ENCODE data around the gene ITPR1. TPM values are rescaled to one million over a fixed set of nuclear protein-coding genes. Genes with fewer than 3 reads are reported as not detected.

Gene ITPR1
- total and polyA plus RNA-seq, 4 experiments from 2014 or later: 6.1 to 72.8 (median 44.2) TPM

GRCh38 chr3:4778740-4779139 is 285.6 kb downstream of the ITPR1 start:
- peaks cover 8% of the 10 kb centered on the region for H3K36me3 ChIP-seq (ENCODE audit: insufficient read depth, low read length)
- Mint-ChIP-seq H3K9me3 (no peaks in the 10 kb centered on the region), H3K4me1 (peaks cover 9 to 29% (median 19%) of the 10 kb centered on the region in 4 donors), H3K36me3 (peaks cover 66 to 72% of the 10 kb centered on the region in 2 donors), H3K27ac (peak overlapping the region in 1 of 7 donors; percentile 44), H3K27me3 (no peaks in the 10 kb centered on the region), H3K4me3 (peak overlapping the region in 1 of 8 donors; percentile 11)
- ChIA-PET CTCF (ENCODE audit: partially characterized antibody) (no interaction called here), POLR2A (ENCODE audit: partially characterized antibody) (interaction anchor here (0.7 kb wide), 1 partner anchor 252 kb away, joined by 3 read pairs; no protein-coding TSS in a partner anchor)
- peaks cover 7% of the 10 kb centered on the region for H3K4me1 ChIP-seq (ENCODE audit: insufficient read depth, low read length)
- H3K4me3 ChIP-seq (ENCODE audit: low read length in 2 of 2): no peak overlapping the region
- no peak for DNase-seq
- no peak overlapping the region for H3K27ac ChIP-seq (ENCODE audit: low read depth, low read length)
- H3K9me3 ChIP-seq (ENCODE audit: control insufficient read depth in 1 of 2, low read length in 2 of 2): no peaks in the 10 kb centered on the region
- intact Hi-C loops (cut with micrococcal nuclease): loop anchor here (2.0 kb wide), 1 partner anchor 20 kb away; no protein-coding TSS in a partner anchor
- H3K27me3 ChIP-seq (ENCODE audit: insufficient read depth, low read length): no peaks in the 10 kb centered on the region

DNA sequence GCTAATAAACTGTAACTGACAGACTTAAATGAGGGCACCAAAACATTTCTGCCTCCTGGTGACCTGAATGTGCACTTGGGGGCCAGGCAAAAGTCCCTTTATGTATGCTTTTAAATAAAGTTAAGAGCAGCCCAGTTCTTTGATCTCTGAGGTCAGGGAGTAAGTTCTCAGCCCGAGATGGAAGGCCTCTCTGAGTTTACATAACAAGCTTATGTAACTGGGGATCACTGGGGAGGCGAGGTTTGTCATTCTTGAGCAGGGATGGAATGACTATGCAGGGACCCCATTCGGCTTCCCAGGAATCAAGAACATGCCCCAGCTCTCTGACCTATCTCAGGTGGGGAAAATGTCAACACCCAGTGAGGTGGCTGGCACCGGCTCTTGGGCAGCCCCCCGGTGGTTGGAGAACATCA is 287.4 kb downstream of the ITPR1 start:
- no peak for DNase-seq
- H3K4me1 ChIP-seq (ENCODE audit: insufficient read depth, low read length): peaks cover 7% of the 10 kb centered on the region
- Mint-ChIP-seq H3K4me3 (no peak overlapping the region), H3K9me3 (no peaks in the 10 kb centered on the region), H3K27me3 (no peaks in the 10 kb centered on the region), H3K4me1 (peaks cover 9 to 26% (median 18%) of the 10 kb centered on the region in 4 donors), H3K27ac (peak overlapping the region in 1 of 7 donors; percentile 4), H3K36me3 (peaks cover 66 to 75% of the 10 kb centered on the region in 2 donors)
- POLR2A ChIA-PET (ENCODE audit: partially characterized antibody): no interaction called here
- CTCF ChIA-PET (ENCODE audit: partially characterized antibody): no interaction called here
- H3K27me3 ChIP-seq (ENCODE audit: insufficient read depth, low read length): no peaks in the 10 kb centered on the region
- H3K36me3 ChIP-seq (ENCODE audit: insufficient read depth, low read length): peaks cover 12% of the 10 kb centered on the region
- intact Hi-C loops (cut with micrococcal nuclease): no loop called here
- H3K9me3 ChIP-seq (ENCODE audit: control insufficient read depth in 1 of 2, low read length in 2 of 2): no peaks in the 10 kb centered on the region
- no peak overlapping the region for H3K27ac ChIP-seq (ENCODE audit: low read depth, low read length)
- H3K4me3 ChIP-seq (ENCODE audit: low read length in 2 of 2): no peak overlapping the region

DNA sequence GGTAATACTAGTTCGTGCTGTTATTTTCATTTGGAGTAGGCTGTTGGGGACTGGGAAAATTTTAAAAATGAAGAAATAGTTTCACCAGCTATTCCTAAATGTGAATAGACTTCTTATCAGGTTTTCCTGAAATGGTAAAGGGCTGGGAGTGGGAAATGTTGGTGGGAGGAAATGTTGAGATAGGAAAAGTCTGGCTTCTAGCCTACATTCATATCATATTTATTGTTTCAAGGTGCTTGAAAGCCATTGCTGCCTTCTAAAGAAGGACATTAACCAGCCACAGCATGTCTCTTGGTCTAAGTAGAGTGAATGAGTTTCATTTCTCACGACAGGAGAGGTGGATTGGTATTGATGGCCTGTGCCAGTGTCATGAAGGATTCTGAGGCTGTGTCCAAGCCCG is 288.9 kb downstream of the ITPR1 start:
- peak overlapping the region in 1 of 7 donors; percentile 3 for H3K27ac Mint-ChIP-seq
- no peaks in the 10 kb centered on the region for H3K27me3 Mint-ChIP-seq
- H3K36me3 Mint-ChIP-seq: peaks cover 65 to 81% of the 10 kb centered on the region in 2 donors
- Histone ChIP-seq H3K9me3 (ENCODE audit: control insufficient read depth in 1 of 2, low read length in 2 of 2) (no peaks in the 10 kb centered on the region), H3K4me3 (ENCODE audit: low read length in 2 of 2) (no peak overlapping the region), H3K27me3 (ENCODE audit: insufficient read depth, low read length) (no peaks in the 10 kb centered on the region), H3K27ac (ENCODE audit: low read depth, low read length) (no peak overlapping the region), H3K36me3 (ENCODE audit: insufficient read depth, low read length) (peaks cover 12% of the 10 kb centered on the region), H3K4me1 (ENCODE audit: insufficient read depth, low read length) (peaks cover 7% of the 10 kb centered on the region)
- CTCF ChIA-PET (ENCODE audit: partially characterized antibody): no interaction called here
- H3K4me3 Mint-ChIP-seq: no peak overlapping the region
- H3K9me3 Mint-ChIP-seq: no peaks in the 10 kb centered on the region
- DNase-seq: no peak
- peaks cover 3 to 13% (median 9%) of the 10 kb centered on the region in 4 donors for H3K4me1 Mint-ChIP-seq
- intact Hi-C loops (cut with micrococcal nuclease): no loop called here
- POLR2A ChIA-PET (ENCODE audit: partially characterized antibody): no interaction called here

DNA sequence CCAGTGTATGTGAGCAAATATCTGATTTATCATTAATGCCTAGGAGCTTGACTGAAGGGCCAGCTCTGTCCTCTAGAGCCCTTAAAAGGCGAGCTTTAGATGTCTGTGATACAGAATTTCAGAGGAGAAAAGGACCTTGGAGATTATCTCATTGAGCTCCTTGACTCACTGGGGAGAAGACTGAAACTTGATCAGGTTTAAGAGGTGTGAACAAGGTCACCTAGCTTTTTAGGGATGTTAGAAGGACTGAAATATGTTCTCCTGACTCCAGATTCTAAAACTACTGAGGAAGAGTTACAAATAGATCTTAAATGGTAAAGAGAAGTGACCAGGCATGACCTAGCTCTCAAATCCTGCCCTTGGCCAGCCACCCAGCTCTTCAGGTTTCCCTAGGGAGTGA is 292.4 kb downstream of the ITPR1 start:
- H3K27me3 ChIP-seq (ENCODE audit: insufficient read depth, low read length): no peaks in the 10 kb centered on the region
- no peaks in the 10 kb centered on the region for H3K27me3 Mint-ChIP-seq
- H3K27ac Mint-ChIP-seq: peak overlapping the region in 1 of 7 donors; percentile 1
- H3K4me3 ChIP-seq (ENCODE audit: low read length in 2 of 2): no peak overlapping the region
- no peaks in the 10 kb centered on the region for H3K4me1 ChIP-seq (ENCODE audit: insufficient read depth, low read length)
- no peaks in the 10 kb centered on the region for H3K4me1 Mint-ChIP-seq
- no peak for DNase-seq
- H3K9me3 ChIP-seq (ENCODE audit: control insufficient read depth in 1 of 2, low read length in 2 of 2): no peaks in the 10 kb centered on the region
- peaks cover 20% of the 10 kb centered on the region for H3K36me3 ChIP-seq (ENCODE audit: insufficient read depth, low read length)
- CTCF ChIA-PET (ENCODE audit: partially characterized antibody): no interaction called here
- H3K4me3 Mint-ChIP-seq: no peak overlapping the region
- POLR2A ChIA-PET (ENCODE audit: partially characterized antibody): interaction anchor here (1.0 kb wide), 1 partner anchor 10 kb away, joined by 4 read pairs; no protein-coding TSS in a partner anchor
- intact Hi-C loops (cut with micrococcal nuclease): no loop called here
- no peaks in the 10 kb centered on the region for H3K9me3 Mint-ChIP-seq
- H3K36me3 Mint-ChIP-seq: peaks cover 70 to 76% of the 10 kb centered on the region in 2 donors
- no peak overlapping the region for H3K27ac ChIP-seq (ENCODE audit: low read depth, low read length)

- Histone ChIP-seq H3K4me1 (ENCODE audit: insufficient read depth, low read length) (no peaks in the 10 kb centered on the region), H3K36me3 (ENCODE audit: insufficient read depth, low read length) (peaks cover 28% of the 10 kb centered on the region), H3K4me3 (ENCODE audit: low read length in 2 of 2) (no peak overlapping the region), H3K27ac (ENCODE audit: low read depth, low read length) (no peak overlapping the region), H3K27me3 (ENCODE audit: insufficient read depth, low read length) (no peaks in the 10 kb centered on the region), H3K9me3 (ENCODE audit: control insufficient read depth in 1 of 2, low read length in 2 of 2) (no peaks in the 10 kb centered on the region)
- Mint-ChIP-seq H3K27me3 (no peaks in the 10 kb centered on the region), H3K27ac (peak overlapping the region in 2 of 7 donors; percentile 10 to 14), H3K4me3 (no peak overlapping the region), H3K36me3 (peaks cover 75 to 78% of the 10 kb centered on the region in 2 donors), H3K4me1 (no peaks in the 10 kb centered on the region), H3K9me3 (no peaks in the 10 kb centered on the region)
- intact Hi-C loops (cut with micrococcal nuclease): no loop called here
- ChIA-PET CTCF (ENCODE audit: partially characterized antibody) (interaction anchor here (1.0 kb wide), 1 partner anchor 194 kb away, joined by 3 read pairs; no protein-coding TSS in a partner anchor), POLR2A (ENCODE audit: partially characterized antibody) (no interaction called here)
- no peak for DNase-seq
Measured at GRCh38 chr3:4786431-4786830, 293.3 kb downstream of the ITPR1 start.

DNA sequence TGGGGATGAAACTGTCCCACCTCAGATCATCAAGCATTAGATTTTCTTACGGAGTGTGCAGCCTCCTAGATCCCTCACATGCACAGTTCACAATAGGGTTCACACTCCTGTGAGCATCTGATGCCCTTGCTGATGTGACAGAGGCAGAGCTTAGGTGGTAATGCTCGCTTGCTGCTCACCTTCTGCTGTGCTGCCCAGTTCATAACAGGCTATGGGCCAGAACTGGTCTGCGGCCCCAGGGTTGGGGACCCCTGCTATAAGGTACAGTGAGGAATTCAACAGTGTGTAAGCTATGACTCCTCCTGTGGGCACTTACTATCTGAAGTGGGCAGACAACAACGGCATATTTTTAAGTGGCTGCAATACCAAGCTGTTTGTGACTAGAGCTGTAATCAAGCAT is 298.2 kb downstream of the ITPR1 start:
- ChIA-PET POLR2A (ENCODE audit: partially characterized antibody) (no interaction called here), CTCF (ENCODE audit: partially characterized antibody) (interaction anchor here (1.7 kb wide), 1 partner anchor 70 kb away, joined by 4 read pairs; no protein-coding TSS in a partner anchor)
- Histone ChIP-seq H3K27ac (ENCODE audit: low read depth, low read length) (no peak overlapping the region), H3K4me1 (ENCODE audit: insufficient read depth, low read length) (no peaks in the 10 kb centered on the region), H3K4me3 (ENCODE audit: low read length in 2 of 2) (no peak overlapping the region), H3K9me3 (ENCODE audit: control insufficient read depth in 1 of 2, low read length in 2 of 2) (no peaks in the 10 kb centered on the region), H3K36me3 (ENCODE audit: insufficient read depth, low read length) (peaks cover 18% of the 10 kb centered on the region), H3K27me3 (ENCODE audit: insufficient read depth, low read length) (no peaks in the 10 kb centered on the region)
- intact Hi-C loops (cut with micrococcal nuclease): no loop called here
- Mint-ChIP-seq H3K4me3 (no peak overlapping the region), H3K36me3 (peaks cover 67 to 75% of the 10 kb centered on the region in 2 donors), H3K27ac (no peak overlapping the region), H3K9me3 (no peaks in the 10 kb centered on the region), H3K27me3 (no peaks in the 10 kb centered on the region), H3K4me1 (no peaks in the 10 kb centered on the region)
- DNase-seq: no peak

- ChIA-PET CTCF (ENCODE audit: partially characterized antibody) (no interaction called here), POLR2A (ENCODE audit: partially characterized antibody) (no interaction called here)
- intact Hi-C loops (cut with micrococcal nuclease): no loop called here
- Histone ChIP-seq H3K4me1 (ENCODE audit: insufficient read depth, low read length) (no peaks in the 10 kb centered on the region), H3K36me3 (ENCODE audit: insufficient read depth, low read length) (peaks cover 13% of the 10 kb centered on the region), H3K27me3 (ENCODE audit: insufficient read depth, low read length) (no peaks in the 10 kb centered on the region), H3K27ac (ENCODE audit: low read depth, low read length) (no peak overlapping the region), H3K4me3 (ENCODE audit: low read length in 2 of 2) (no peak overlapping the region), H3K9me3 (ENCODE audit: control insufficient read depth in 1 of 2, low read length in 2 of 2) (no peaks in the 10 kb centered on the region)
- H3K4me3 Mint-ChIP-seq: no peak overlapping the region
- no peak for DNase-seq
- H3K36me3 Mint-ChIP-seq: peaks cover 65 to 67% of the 10 kb centered on the region in 2 donors
- no peaks in the 10 kb centered on the region for H3K27me3 Mint-ChIP-seq
- H3K4me1 Mint-ChIP-seq: no peaks in the 10 kb centered on the region
- no peaks in the 10 kb centered on the region for H3K9me3 Mint-ChIP-seq
- no peak overlapping the region for H3K27ac Mint-ChIP-seq
Measured at GRCh38 chr3:4793311-4793710, 300.2 kb downstream of the ITPR1 start.
